GM12874 (cell line): ENCODE data around the gene CCDC91.

ENCODE experiments used
- CTCF ChIP-seq: IDR thresholded peaks from 2 replicates; pipeline ENCODE4 v1.5.1; 2011; ENCODE audit warnings: low read depth, mild to moderate bottlenecking, control low read depth, low read length, moderate library complexity; ENCODE audit not compliant: insufficient read depth

Gene CCDC91

GRCh38 chr12:28269851-28270250 is 79.6 kb downstream of the CCDC91 start:
- TF ChIP-seq CTCF: no peak

- TF ChIP-seq CTCF: no peak
These were observed 88.2 kb downstream of the CCDC91 start for GRCh38 chr12:28278499-28278898.

- TF ChIP-seq CTCF: no peak
These were observed 88.7 kb downstream of the CCDC91 start for GRCh38 chr12:28278960-28279359.

- no peak for TF ChIP-seq CTCF
These were observed 96.1 kb downstream of the CCDC91 start for GRCh38 chr12:28286352-28286751.

- no peak for TF ChIP-seq CTCF
These were observed 100.0 kb downstream of the CCDC91 start for GRCh38 chr12:28290262-28290661.

GRCh38 chr12:28292699-28293098 is 102.4 kb downstream of the CCDC91 start:
- no peak for TF ChIP-seq CTCF

- no peak for TF ChIP-seq CTCF
These were observed 104.0 kb downstream of the CCDC91 start for GRCh38 chr12:28294300-28294699.

GRCh38 chr12:28296287-28296686 is 106.0 kb downstream of the CCDC91 start:
- TF ChIP-seq CTCF: no peak
